IPS DF 6.9 (cell line): ENCODE results near the gene ELL2.

Experiments
- DNase-seq: peaks from one replicate; pipeline ENCODE4 v3.0.0-alpha.2; 2013; ENCODE audit warnings: low read depth, low spot score
- H3K27ac ChIP-seq: one replicate; pipeline ENCODE4 v1.5.1; 2013; ENCODE audit warnings: low read length, control low read depth
- H3K27me3 ChIP-seq: 2 replicates; pipeline ENCODE4 v1.6.1; 2013; ENCODE audit warnings: mild to moderate bottlenecking, low read length; ENCODE audit not compliant: control insufficient read depth, insufficient read depth
- H3K36me3 ChIP-seq: 2 replicates; pipeline ENCODE4 v1.6.1; 2013; ENCODE audit warnings: low read length; ENCODE audit not compliant: control insufficient read depth, insufficient read depth
- H3K4me1 ChIP-seq: 2 replicates; pipeline ENCODE4 v1.6.1; 2013; ENCODE audit warnings: low read length; ENCODE audit not compliant: control insufficient read depth, insufficient read depth
- H3K4me3 ChIP-seq: 2 replicates; pipeline ENCODE4 v1.5.1; 2013; ENCODE audit warnings: mild to moderate bottlenecking, low read length
- H3K9me3 ChIP-seq: 2 replicates; pipeline ENCODE4 v1.6.1; 2013; ENCODE audit warnings: low read length, inconsistent platforms; ENCODE audit not compliant: control insufficient read depth, insufficient read depth
- WGBS: extraction: QIAGEN DNeasy Blood & Tissue Kit; methylation state at CpG from one replicate; pipeline ENCODE4 v1.1.7; 2013; ENCODE audit warnings: mixed read lengths, missing lambda C conversion rate; ENCODE audit not compliant: insufficient read length, insufficient coverage; 5-methylcytosine and 5-hydroxymethylcytosine counted together

Gene ELL2

GRCh38 chr5:95956021-95956899 lies 5.4 kb downstream of the ELL2 start:
- H3K4me3 ChIP-seq = no peak overlapping the region
- H3K4me1 ChIP-seq = peaks cover 6% of the 10 kb centered on the region; the same call in 1 of the 2 replicates
- H3K27me3 ChIP-seq = peaks cover 3% of the 10 kb centered on the region; the same call in 1 of the 2 replicates
- H3K36me3 ChIP-seq = no peaks in the 10 kb centered on the region; the same call in 1 of the 2 replicates
- no CpG with 5 or more reads among the region's 2 CpGs for WGBS
- no peak for DNase-seq
- H3K9me3 ChIP-seq = no peaks in the 10 kb centered on the region
- no peak overlapping the region for H3K27ac ChIP-seq

DNA sequence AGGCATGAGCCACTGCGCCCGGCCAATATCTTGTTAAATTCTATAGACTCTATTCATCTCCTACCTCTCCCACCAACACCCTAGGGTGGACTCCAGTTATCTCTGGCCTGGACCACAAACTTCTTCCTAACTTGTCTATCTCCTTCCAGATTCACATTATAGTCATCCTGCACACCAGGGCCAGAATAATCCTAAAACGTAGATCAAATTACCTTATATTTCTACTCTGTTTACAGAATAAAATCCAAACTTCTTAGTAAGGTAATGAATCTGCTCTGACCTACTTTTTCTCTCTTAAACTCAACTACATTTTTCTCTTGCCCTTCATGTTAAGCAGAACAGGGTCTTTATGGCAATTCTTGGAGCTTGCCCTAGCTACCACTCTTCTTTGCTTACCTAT lies 6.9 kb downstream of the ELL2 start:
- H3K27ac ChIP-seq = no peak overlapping the region
- H3K4me3 ChIP-seq = no peak overlapping the region

DNA sequence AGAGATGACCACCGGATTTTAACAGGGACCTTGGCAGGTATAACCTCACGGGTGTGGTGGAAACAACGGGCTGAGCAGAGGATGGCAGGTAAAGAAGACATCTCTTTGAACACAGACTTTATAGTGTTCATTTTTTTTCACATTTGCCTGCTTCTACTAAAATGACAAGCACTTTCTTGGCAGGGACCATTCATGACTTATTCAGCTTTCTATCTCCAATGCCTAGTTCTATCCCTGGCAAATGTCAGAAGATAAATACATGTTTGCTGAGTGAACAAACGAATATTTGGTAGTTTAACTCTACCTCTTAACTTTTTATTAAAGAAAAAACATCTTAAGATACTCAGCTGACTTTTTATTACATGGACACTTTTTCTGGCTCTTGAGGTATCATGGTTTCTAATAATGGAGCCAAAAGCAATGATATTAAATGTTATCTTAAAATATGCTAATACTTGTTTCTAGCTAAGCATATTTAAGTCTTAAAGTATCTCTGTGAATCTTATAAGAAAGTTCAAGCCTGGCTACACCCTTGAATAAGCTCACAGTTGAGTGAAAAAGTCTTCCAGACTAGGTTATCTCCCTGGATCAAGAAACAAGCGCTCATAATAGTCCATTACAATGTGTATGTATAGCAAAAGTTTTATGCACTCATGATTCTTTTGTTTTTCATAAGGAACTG lies 8.5 kb downstream of the ELL2 start:
- Histone ChIP-seq H3K4me3 (no peak overlapping the region), H3K36me3 (no peaks in the 10 kb centered on the region; the same call in 1 of the 2 replicates), H3K9me3 (no peaks in the 10 kb centered on the region), H3K27ac (no peak overlapping the region), H3K4me1 (peaks cover under 1% of the 10 kb centered on the region; the same call in 1 of the 2 replicates), H3K27me3 (no peaks in the 10 kb centered on the region)
- no CpG with 5 or more reads among the region's 5 CpGs for WGBS
- no peak for DNase-seq

More for the DNA sequence above, 6.9 kb downstream of the ELL2 start:
- no peaks in the 10 kb centered on the region; the same call in 1 of the 2 replicates for H3K36me3 ChIP-seq
- H3K4me1 ChIP-seq = peaks cover 5% of the 10 kb centered on the region; the same call in 1 of the 2 replicates
- DNase-seq = no peak
- no peaks in the 10 kb centered on the region for H3K9me3 ChIP-seq
- WGBS = no CpG with 5 or more reads among the region's 3 CpGs
- no peaks in the 10 kb centered on the region; the same call in 1 of the 2 replicates for H3K27me3 ChIP-seq

DNA sequence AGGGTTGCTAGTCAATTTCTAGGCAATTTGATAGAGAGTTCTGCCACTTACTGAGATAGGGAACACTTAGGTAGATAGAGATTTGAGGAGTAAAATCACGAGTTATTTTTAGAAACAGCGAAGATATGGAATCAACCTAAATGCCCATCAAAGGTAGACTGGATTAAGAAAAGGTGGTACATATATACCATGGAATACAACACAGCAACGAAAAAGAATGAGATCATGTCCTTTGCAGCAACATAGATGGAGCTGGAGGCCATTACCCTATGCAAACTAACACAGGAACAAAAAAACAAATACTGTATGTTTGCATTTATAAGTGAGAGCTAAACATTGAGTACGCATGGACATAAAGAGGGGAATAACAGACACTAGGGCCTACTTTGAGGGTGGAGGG lies 9.7 kb downstream of the ELL2 start:
- H3K4me1 ChIP-seq = no peaks in the 10 kb centered on the region
- no peak overlapping the region for H3K4me3 ChIP-seq
- H3K36me3 ChIP-seq = no peaks in the 10 kb centered on the region; the same call in 1 of the 2 replicates
- no peak overlapping the region for H3K27ac ChIP-seq
- H3K27me3 ChIP-seq = no peaks in the 10 kb centered on the region
- WGBS = no CpG with 5 or more reads among the region's 4 CpGs
- no peak for DNase-seq
- no peaks in the 10 kb centered on the region for H3K9me3 ChIP-seq

- Histone ChIP-seq H3K27ac (no peak overlapping the region), H3K4me3 (no peak overlapping the region), H3K27me3 (no peaks in the 10 kb centered on the region), H3K4me1 (0 out of 2 replicates have a peak, but pooled peaks cover 1% of the 10 kb centered on the region), H3K9me3 (no peaks in the 10 kb centered on the region), H3K36me3 (no peaks in the 10 kb centered on the region; the same call in 1 of the 2 replicates)
- no peak for DNase-seq
- no CpG with 5 or more reads among the region's 1 CpG for WGBS
Measured at GRCh38 chr5:95949810-95950209, 11.8 kb downstream of the ELL2 start.

DNA sequence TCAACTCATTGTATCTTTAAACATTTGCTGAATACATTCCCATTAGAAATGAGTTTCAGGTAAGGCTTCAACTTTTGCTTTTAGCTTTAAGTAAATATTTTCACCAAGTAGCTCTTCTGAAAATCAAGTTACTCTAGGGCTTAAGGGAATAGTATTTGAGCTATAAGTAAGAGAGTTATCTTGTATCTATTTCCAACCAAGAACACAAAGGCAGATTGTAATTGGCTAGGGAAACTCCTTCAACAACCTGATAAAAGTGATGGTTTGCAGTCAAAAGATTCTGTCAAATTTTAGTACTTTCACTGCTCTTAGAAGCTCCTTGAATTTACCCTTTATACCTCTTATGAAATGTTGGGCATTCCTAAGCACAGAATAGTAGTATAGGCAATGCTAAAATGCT lies 13.0 kb downstream of the ELL2 start:
- no peaks in the 10 kb centered on the region for H3K9me3 ChIP-seq
- H3K4me3 ChIP-seq = no peak overlapping the region
- no peak for DNase-seq
- H3K27ac ChIP-seq = no peak overlapping the region
- 0 out of 2 replicates have a peak, but pooled peaks cover 1% of the 10 kb centered on the region for H3K4me1 ChIP-seq
- no peaks in the 10 kb centered on the region for H3K27me3 ChIP-seq
- H3K36me3 ChIP-seq = no peaks in the 10 kb centered on the region; the same call in 1 of the 2 replicates

GRCh38 chr5:95946451-95946850 lies 15.2 kb downstream of the ELL2 start:
- H3K4me1 ChIP-seq = 0 out of 2 replicates have a peak, but pooled peaks cover 1% of the 10 kb centered on the region
- no peaks in the 10 kb centered on the region for H3K9me3 ChIP-seq
- H3K4me3 ChIP-seq = no peak overlapping the region
- no peaks in the 10 kb centered on the region for H3K36me3 ChIP-seq
- H3K27me3 ChIP-seq = no peaks in the 10 kb centered on the region
- no peak for DNase-seq
- WGBS = no CpG with 5 or more reads among the region's 1 CpG
- H3K27ac ChIP-seq = no peak overlapping the region

DNA sequence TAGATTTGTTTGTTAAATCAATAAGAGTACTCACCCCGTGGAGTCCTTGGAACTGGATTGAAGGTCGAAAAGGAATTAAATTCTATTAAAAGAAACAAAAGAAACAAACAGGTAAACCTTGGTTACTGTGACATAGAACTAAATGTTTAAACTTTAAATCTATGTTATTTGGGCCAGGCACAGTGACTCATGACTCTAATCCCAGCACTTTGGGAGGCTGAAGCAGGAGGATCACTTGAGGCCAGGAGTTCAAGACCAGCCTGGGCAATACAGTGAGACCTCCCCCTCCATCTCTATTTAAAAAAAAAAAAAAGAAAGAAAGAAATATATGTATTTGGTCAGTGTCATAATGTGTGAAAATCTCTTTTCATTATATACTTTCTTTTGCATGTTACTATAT lies 18.7 kb downstream of the ELL2 start:
- no CpG with 5 or more reads among the region's 2 CpGs for WGBS
- no peak for DNase-seq
- H3K4me1 ChIP-seq = 0 out of 2 replicates have a peak, but pooled peaks cover 1% of the 10 kb centered on the region
- H3K4me3 ChIP-seq = no peak overlapping the region
- no peaks in the 10 kb centered on the region for H3K9me3 ChIP-seq
- H3K27me3 ChIP-seq = no peaks in the 10 kb centered on the region
- no peak overlapping the region for H3K27ac ChIP-seq
- H3K36me3 ChIP-seq = no peaks in the 10 kb centered on the region

GRCh38 chr5:95942414-95942813 lies 19.2 kb downstream of the ELL2 start:
- no CpG with 5 or more reads among the region's 2 CpGs for WGBS
- H3K9me3 ChIP-seq = no peaks in the 10 kb centered on the region
- no peak for DNase-seq
- H3K4me1 ChIP-seq = 0 out of 2 replicates have a peak, but pooled peaks cover 1% of the 10 kb centered on the region
- no peak overlapping the region for H3K4me3 ChIP-seq
- no peak overlapping the region for H3K27ac ChIP-seq
- H3K27me3 ChIP-seq = no peaks in the 10 kb centered on the region
- no peaks in the 10 kb centered on the region for H3K36me3 ChIP-seq

DNA sequence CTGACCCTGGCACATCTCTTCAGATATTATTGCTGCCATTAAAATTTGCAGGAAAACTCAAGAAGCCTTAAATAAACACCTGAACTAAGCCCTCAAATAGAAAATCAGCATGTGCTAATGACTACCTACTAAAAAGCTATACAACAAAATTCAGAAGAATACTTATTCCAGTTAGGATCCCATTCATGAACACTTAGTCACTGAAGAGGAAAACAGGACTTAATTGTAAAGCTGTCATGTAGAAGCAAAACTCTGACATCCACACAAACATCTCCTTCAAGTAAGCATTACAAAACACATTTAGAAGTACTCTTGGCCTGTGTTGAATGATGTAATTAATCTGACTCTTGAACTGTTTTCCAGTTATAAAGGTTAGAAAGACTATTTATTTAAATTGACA lies 19.9 kb downstream of the ELL2 start:
- Histone ChIP-seq H3K36me3 (no peaks in the 10 kb centered on the region), H3K4me1 (0 out of 2 replicates have a peak, but pooled peaks cover 1% of the 10 kb centered on the region), H3K27me3 (no peaks in the 10 kb centered on the region), H3K9me3 (no peaks in the 10 kb centered on the region), H3K27ac (no peak overlapping the region), H3K4me3 (no peak overlapping the region)
- no peak for DNase-seq
